Central memory CD8-positive, alpha-beta T cell (primary cell): ENCODE data around the gene TBC1D5.

Experiments
- ATAC-seq: fragments of 150-1000 bp; cut with Tn5 transposase; replicated peaks from 2 replicates; pipeline ENCODE4 v1.10.0; 2022; ENCODE audit warnings: mild to moderate bottlenecking, moderate FRiP score, moderate number of reproducible peaks; ENCODE audit not compliant: poor library complexity, severe bottlenecking; ENCODE audit errors: extremely low read depth
- DNase-seq, 2 donors: peaks; one replicate each; pipeline ENCODE4 v3.0.0; 2021; ENCODE audit warnings: low spot score in 2 of 2
- H3K27ac Mint-ChIP-seq: one replicate; pipeline ENCODE4 v1.8.0; 2022; ENCODE audit warnings: low read depth, mild to moderate bottlenecking, moderate library complexity, mixed read lengths
- H3K27me3 Mint-ChIP-seq: one replicate; pipeline ENCODE4 v1.8.0; 2022; ENCODE audit warnings: mixed read lengths
- H3K36me3 Mint-ChIP-seq: one replicate; pipeline ENCODE4 v1.8.0; 2022; ENCODE audit warnings: mild to moderate bottlenecking, moderate library complexity, mixed read lengths; ENCODE audit not compliant: insufficient read depth
- H3K4me1 Mint-ChIP-seq: one replicate; pipeline ENCODE4 v1.8.0; 2022; ENCODE audit warnings: mixed read lengths
- H3K4me3 Mint-ChIP-seq: one replicate; pipeline ENCODE4 v1.8.0; 2022; ENCODE audit warnings: mild to moderate bottlenecking, moderate library complexity, mixed read lengths
- H3K9me3 Mint-ChIP-seq: one replicate; pipeline ENCODE4 v1.8.0; 2022; ENCODE audit warnings: mixed read lengths

TBC1D5 gene

GRCh38 chr3:17585394-17586325, 156.8 kb downstream of the TBC1D5 start:
- Mint-ChIP-seq H3K36me3 (peaks cover 2% of the 10 kb centered on the region), H3K9me3 (peaks cover 15% of the 10 kb centered on the region), H3K4me3 (no peak overlapping the region), H3K27me3 (no peaks in the 10 kb centered on the region), H3K4me1 (no peaks in the 10 kb centered on the region), H3K27ac (no peak overlapping the region)
- ATAC-seq (no peak), DNase-seq (no peak)

DNA sequence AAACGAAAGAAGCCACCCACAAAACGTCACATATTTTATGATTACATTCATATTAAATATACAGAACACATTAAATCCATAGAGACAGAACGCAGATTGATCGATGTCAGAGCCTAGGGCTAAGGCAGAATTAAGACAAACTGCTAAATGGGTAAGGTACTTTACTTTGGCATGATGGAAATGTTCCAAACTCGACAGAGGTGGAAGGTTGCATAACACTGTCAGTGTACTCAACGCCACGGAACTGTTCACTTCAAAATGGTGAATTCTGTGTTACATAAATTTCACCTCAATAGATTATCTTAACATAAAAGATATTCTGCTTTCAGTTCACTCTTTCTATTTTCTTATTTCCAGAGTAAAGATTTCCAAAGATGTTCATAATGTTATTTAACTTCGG, 158.4 kb downstream of the TBC1D5 start:
- ATAC-seq: no peak
- no peaks in the 10 kb centered on the region for H3K4me1 Mint-ChIP-seq
- H3K4me3 Mint-ChIP-seq: no peak overlapping the region
- no peak overlapping the region for H3K27ac Mint-ChIP-seq
- H3K36me3 Mint-ChIP-seq: peaks cover 2% of the 10 kb centered on the region
- DNase-seq: no peak
- H3K9me3 Mint-ChIP-seq: no peaks in the 10 kb centered on the region
- H3K27me3 Mint-ChIP-seq: no peaks in the 10 kb centered on the region

DNA sequence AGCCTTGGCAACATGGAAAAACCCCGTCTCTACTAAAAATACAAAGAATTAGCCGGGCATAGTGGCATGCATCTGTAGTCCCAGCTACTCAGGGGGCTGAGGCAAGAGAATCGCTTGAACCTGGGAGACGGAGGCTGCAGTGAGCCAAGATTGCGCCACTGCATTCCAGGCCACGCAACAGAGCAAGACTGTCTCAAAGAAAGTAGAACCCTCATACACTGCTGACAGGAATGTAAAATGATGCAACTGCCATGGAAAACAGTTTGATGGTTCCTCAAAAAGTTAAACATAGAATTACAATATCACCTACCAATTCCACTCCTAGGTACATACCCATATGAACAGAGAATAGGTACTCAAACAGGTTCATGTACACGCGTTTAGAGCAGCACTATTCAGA, 158.9 kb downstream of the TBC1D5 start:
- peaks cover 2% of the 10 kb centered on the region for H3K36me3 Mint-ChIP-seq
- ATAC-seq (no peak), DNase-seq (no peak)
- no peaks in the 10 kb centered on the region for H3K27me3 Mint-ChIP-seq
- H3K4me1 Mint-ChIP-seq: no peaks in the 10 kb centered on the region
- H3K27ac Mint-ChIP-seq: no peak overlapping the region
- no peaks in the 10 kb centered on the region for H3K9me3 Mint-ChIP-seq
- H3K4me3 Mint-ChIP-seq: no peak overlapping the region

- H3K4me1 Mint-ChIP-seq: no peaks in the 10 kb centered on the region
- H3K4me3 Mint-ChIP-seq: no peak overlapping the region
- no peaks in the 10 kb centered on the region for H3K9me3 Mint-ChIP-seq
- ATAC-seq: no peak
- DNase-seq: no peak
- no peak overlapping the region for H3K27ac Mint-ChIP-seq
- H3K36me3 Mint-ChIP-seq: peaks cover 2% of the 10 kb centered on the region
- no peaks in the 10 kb centered on the region for H3K27me3 Mint-ChIP-seq
These were observed 160.9 kb downstream of the TBC1D5 start for GRCh38 chr3:17581421-17582080.

DNA sequence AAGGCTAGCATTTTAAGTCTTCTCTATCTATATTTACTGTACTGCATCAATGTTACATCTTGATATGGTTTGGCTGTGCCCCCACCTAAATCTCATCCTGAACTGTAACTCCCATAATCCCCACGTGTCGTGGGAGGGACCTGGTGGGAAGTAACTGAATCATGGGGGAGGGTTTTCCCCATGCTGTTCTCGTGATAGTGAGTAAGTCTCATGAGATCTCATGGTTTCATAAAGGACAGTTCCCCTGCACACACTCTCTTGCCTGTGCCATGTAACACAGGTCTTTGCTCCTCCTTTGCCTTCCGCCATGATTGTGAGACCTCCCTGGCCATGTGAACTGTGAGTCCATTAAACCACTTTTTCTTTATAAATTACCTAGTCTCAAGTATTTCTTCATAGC, 161.5 kb downstream of the TBC1D5 start:
- Mint-ChIP-seq H3K27ac (no peak overlapping the region), H3K9me3 (no peaks in the 10 kb centered on the region), H3K4me1 (no peaks in the 10 kb centered on the region), H3K36me3 (peaks cover 2% of the 10 kb centered on the region), H3K27me3 (no peaks in the 10 kb centered on the region), H3K4me3 (no peak overlapping the region)
- no peak for DNase-seq
- ATAC-seq: no peak

DNA sequence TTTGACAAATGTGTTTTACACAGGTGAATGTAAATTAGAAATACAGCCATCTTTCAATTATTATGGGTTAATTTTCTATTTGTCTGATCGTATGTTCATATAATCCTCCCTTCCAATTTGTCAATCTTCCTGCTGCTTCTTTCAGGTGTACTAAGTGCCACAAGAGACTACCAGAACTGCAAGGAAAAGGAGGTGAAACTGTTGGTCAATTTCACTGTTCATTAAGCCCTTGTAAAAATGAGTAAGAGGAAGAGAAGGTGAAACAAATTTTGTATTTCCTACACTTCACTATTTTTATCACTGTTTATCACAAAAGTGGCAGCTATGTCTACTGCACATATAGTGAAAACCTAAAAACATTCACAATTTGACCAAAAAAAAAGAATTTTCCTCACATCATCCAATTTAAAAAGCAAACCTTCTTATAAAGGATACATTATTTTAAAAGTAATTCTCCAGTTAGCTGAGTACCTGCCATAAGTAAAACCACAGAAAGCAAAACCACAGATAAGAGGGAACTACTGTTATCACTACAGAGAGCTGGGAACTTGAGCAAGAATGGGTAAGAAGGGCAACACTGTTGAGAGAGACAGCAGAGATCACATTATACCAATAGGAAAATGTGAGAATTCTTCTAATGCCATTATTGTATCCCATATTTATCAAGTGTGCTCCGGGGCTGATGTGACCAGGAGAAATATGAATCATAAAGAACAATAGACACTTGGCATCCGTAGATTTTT, 163.0 kb downstream of the TBC1D5 start:
- no peak for ATAC-seq
- Mint-ChIP-seq H3K4me3 (no peak overlapping the region), H3K36me3 (no peaks in the 10 kb centered on the region), H3K27me3 (no peaks in the 10 kb centered on the region), H3K9me3 (no peaks in the 10 kb centered on the region), H3K4me1 (no peaks in the 10 kb centered on the region), H3K27ac (no peak overlapping the region)
- no peak for DNase-seq

DNA sequence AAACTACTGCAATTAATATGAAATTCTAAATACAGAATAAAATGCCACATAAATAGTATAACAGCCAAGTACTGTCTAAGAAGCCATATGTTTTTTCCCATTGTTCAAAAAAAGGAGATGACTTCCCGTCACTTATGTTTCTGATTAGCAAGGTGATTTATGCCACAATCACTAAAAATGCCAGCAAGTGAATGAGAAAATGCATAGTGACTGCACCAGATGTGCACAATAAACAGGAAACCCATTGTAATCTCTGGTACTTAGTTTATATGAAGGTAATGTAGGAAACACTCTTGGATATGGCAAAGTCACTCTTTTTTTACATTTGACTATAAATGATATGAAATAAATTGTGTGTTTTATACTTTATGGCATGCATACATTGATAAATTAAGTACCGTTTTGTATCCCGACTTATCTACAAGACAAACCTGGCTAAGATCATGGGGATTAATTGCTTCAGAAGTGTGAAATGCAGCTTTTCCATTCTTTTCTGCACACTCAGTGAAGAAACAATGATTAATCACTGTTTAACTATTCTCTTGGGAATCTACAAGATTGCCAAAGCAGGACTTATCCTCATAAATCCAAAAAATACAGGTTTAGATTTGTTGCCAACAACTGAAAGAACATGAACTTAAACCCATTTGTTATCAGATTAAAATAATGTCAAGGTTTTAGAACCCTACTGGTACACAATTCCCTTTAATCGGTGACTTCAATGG, 164.5 kb downstream of the TBC1D5 start:
- H3K27me3 Mint-ChIP-seq: no peaks in the 10 kb centered on the region
- no peaks in the 10 kb centered on the region for H3K36me3 Mint-ChIP-seq
- no peaks in the 10 kb centered on the region for H3K9me3 Mint-ChIP-seq
- DNase-seq: no peak
- H3K4me1 Mint-ChIP-seq: no peaks in the 10 kb centered on the region
- H3K4me3 Mint-ChIP-seq: no peak overlapping the region
- no peak overlapping the region for H3K27ac Mint-ChIP-seq
- no peak for ATAC-seq

DNA sequence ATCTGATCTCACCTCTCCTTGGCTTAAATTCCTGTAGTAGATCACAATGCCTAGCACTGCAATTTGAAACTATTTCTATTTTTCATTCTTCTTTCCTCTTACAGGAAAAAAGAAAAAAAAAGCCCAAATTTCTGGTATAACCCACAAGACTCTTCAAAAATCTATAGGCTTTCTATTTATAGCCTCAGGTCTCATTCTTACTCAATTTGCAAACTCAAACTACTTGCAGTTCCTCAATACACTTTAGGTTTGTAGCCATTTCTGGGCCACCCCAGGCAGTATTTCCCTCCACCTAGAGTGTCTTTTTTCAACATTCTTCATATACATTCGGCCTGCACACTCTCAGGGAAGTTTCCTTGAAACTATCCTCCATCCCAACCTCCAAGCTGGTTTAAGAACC, 169.0 kb downstream of the TBC1D5 start:
- no peak overlapping the region for H3K4me3 Mint-ChIP-seq

GRCh38 chr3:17571686-17572085, 170.7 kb downstream of the TBC1D5 start:
- H3K36me3 Mint-ChIP-seq: no peaks in the 10 kb centered on the region
- no peak for ATAC-seq
- no peak overlapping the region for H3K4me3 Mint-ChIP-seq
- H3K27ac Mint-ChIP-seq: no peak overlapping the region
- no peaks in the 10 kb centered on the region for H3K9me3 Mint-ChIP-seq
- no peaks in the 10 kb centered on the region for H3K27me3 Mint-ChIP-seq
- no peak for DNase-seq
- H3K4me1 Mint-ChIP-seq: no peaks in the 10 kb centered on the region

More for the DNA sequence above, 169.0 kb downstream of the TBC1D5 start:
- Mint-ChIP-seq H3K4me1 (no peaks in the 10 kb centered on the region), H3K9me3 (no peaks in the 10 kb centered on the region), H3K27ac (no peak overlapping the region), H3K36me3 (no peaks in the 10 kb centered on the region), H3K27me3 (no peaks in the 10 kb centered on the region)
- no peak for DNase-seq
- ATAC-seq: no peak

- Mint-ChIP-seq H3K36me3 (no peaks in the 10 kb centered on the region), H3K27ac (no peak overlapping the region), H3K4me1 (peaks cover 11% of the 10 kb centered on the region), H3K9me3 (no peaks in the 10 kb centered on the region), H3K27me3 (no peaks in the 10 kb centered on the region), H3K4me3 (no peak overlapping the region)
- no peak for ATAC-seq
- no peak for DNase-seq
These were observed 179.6 kb downstream of the TBC1D5 start for GRCh38 chr3:17562845-17563244.

DNA sequence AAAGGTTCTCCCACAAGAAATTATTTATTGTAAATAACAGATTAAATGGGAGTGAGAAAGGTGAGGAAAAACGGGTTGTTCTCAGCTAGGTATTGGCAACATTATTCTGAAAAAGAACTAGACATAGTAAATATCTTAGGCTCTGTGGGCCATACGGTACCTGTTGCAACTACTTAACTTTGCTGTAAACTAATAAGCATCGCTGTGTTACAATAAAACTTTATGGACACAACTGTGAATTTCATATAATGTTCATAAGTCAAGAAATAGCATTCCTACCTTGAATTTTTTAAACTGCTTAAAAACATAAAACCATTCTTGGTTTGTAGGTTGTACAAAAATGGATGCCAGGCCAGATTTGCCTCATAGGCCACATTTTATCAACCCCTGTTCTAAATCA, 183.9 kb downstream of the TBC1D5 start:
- no peak overlapping the region for H3K27ac Mint-ChIP-seq
- DNase-seq (no peak), ATAC-seq (no peak)
- H3K9me3 Mint-ChIP-seq: no peaks in the 10 kb centered on the region
- H3K27me3 Mint-ChIP-seq: no peaks in the 10 kb centered on the region
- H3K4me3 Mint-ChIP-seq: no peak overlapping the region
- no peaks in the 10 kb centered on the region for H3K36me3 Mint-ChIP-seq
- H3K4me1 Mint-ChIP-seq: peaks cover 6% of the 10 kb centered on the region

- Mint-ChIP-seq H3K9me3 (no peaks in the 10 kb centered on the region), H3K27me3 (no peaks in the 10 kb centered on the region), H3K36me3 (no peaks in the 10 kb centered on the region), H3K27ac (no peak overlapping the region), H3K4me1 (no peaks in the 10 kb centered on the region), H3K4me3 (no peak overlapping the region)
- ATAC-seq (no peak), DNase-seq (no peak)
These were observed 184.5 kb downstream of the TBC1D5 start for GRCh38 chr3:17557749-17558463.
